Mucosa of descending colon (tissue), 3 donors: ENCODE results near the gene ZNF672. TPM values are rescaled to one million over a fixed set of nuclear protein-coding genes. Genes with fewer than 3 reads are reported as not detected.

Experiments used
- ATAC-seq: fragments of 200-7000 bp; cut with Tn5 transposase; one replicate; pipeline ENCODE4 v1.9.1; 2020; ENCODE audit warnings: mild to moderate bottlenecking, moderate library complexity
- DNase-seq, 3 donors: peaks; one replicate each; pipeline ENCODE4 v3.0.0-alpha.2; 2020
- H3K36me3 ChIP-seq: fragments of 200-600 bp; one replicate; pipeline ENCODE4 v1.8.0; 2021; ENCODE audit warnings: low read depth, mild to moderate bottlenecking
- H3K4me1 ChIP-seq: fragments of 200-600 bp; one replicate; pipeline ENCODE4 v1.8.0; 2021; ENCODE audit warnings: low read depth, mild to moderate bottlenecking
- H3K4me3 ChIP-seq: fragments of 200-600 bp; one replicate; pipeline ENCODE4 v1.8.0; 2021; ENCODE audit warnings: mild to moderate bottlenecking
- H3K9me3 ChIP-seq: fragments of 200-600 bp; one replicate; pipeline ENCODE4 v1.8.0; 2021; ENCODE audit warnings: mild to moderate bottlenecking
- intact Hi-C, 2 donors: fragments of 100-400 bp; cut with DNase I in 1 of 2; cut with micrococcal nuclease in 1 of 2; formaldehyde crosslinking; loops; one replicate each; pipeline versions ENCODE4 v1.11.0 to v1.11.1; 2022; cut with DNase I, micrococcal nuclease
- total RNA-seq, 3 donors: library from RNA; stranded (reverse); fragmentation: NEBNext Ultra II Directional in 2 of 3; extraction: Animal tissue kit (Norgen Biotek cat#: 25700) in 2 of 3; gene quantifications; one replicate each; pipeline versions ENCODE4 v1.2.1 to v1.2.4, GENCODE V29; 2021 to 2023
- TF ChIP-seq, protein P1 (sequence below): fragments of 200-600 bp; IDR thresholded peaks from one replicate; pipeline ENCODE4 v1.8.0; 2022; ENCODE audit warnings: antibody characterized with exemption, mild to moderate bottlenecking
- donor health status: DM: no; HTN: no; CAD: no; lungs with moderate emphysema.
- donor health status: DM: no; HTN: no; CAD: no.
- donor health status: DM: no; HTN: yes; CAD: no.

Gene ZNF672
- total RNA-seq, 3 donors from 2014 or later = 29.6 to 38.8 (median 38.3) TPM

DNA sequence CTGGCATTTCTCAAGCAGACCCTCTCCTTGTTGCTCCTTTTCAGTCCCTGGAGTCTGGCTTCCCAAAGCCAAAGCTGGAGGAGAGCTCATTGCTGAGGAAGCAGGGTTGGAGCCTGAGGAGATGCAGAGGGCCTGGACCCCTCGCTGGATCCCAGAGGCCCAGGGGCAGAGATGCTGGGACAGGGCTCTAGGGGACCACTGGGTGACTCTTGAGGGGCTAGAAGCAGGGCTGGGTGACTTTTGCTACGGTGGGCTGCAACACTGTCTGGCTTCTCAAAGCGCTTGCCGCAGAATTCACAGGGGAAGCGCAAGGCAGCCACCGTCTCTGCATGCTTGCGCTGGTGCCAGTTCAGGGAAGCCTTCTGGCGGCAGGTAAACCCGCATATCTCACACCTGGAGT is 12.1 kb downstream of the ZNF672 start:
- ATAC-seq (no peak), DNase-seq (no peak)
- no peak overlapping the region for H3K4me3 ChIP-seq
- H3K4me1 ChIP-seq = no peaks in the 10 kb centered on the region
- intact Hi-C loops = no loop called here
- TF ChIP-seq, protein P1, sequence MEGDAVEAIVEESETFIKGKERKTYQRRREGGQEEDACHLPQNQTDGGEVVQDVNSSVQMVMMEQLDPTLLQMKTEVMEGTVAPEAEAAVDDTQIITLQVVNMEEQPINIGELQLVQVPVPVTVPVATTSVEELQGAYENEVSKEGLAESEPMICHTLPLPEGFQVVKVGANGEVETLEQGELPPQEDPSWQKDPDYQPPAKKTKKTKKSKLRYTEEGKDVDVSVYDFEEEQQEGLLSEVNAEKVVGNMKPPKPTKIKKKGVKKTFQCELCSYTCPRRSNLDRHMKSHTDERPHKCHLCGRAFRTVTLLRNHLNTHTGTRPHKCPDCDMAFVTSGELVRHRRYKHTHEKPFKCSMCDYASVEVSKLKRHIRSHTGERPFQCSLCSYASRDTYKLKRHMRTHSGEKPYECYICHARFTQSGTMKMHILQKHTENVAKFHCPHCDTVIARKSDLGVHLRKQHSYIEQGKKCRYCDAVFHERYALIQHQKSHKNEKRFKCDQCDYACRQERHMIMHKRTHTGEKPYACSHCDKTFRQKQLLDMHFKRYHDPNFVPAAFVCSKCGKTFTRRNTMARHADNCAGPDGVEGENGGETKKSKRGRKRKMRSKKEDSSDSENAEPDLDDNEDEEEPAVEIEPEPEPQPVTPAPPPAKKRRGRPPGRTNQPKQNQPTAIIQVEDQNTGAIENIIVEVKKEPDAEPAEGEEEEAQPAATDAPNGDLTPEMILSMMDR = no peak
- H3K36me3 ChIP-seq = peaks cover 15% of the 10 kb centered on the region
- no peaks in the 10 kb centered on the region for H3K9me3 ChIP-seq

DNA sequence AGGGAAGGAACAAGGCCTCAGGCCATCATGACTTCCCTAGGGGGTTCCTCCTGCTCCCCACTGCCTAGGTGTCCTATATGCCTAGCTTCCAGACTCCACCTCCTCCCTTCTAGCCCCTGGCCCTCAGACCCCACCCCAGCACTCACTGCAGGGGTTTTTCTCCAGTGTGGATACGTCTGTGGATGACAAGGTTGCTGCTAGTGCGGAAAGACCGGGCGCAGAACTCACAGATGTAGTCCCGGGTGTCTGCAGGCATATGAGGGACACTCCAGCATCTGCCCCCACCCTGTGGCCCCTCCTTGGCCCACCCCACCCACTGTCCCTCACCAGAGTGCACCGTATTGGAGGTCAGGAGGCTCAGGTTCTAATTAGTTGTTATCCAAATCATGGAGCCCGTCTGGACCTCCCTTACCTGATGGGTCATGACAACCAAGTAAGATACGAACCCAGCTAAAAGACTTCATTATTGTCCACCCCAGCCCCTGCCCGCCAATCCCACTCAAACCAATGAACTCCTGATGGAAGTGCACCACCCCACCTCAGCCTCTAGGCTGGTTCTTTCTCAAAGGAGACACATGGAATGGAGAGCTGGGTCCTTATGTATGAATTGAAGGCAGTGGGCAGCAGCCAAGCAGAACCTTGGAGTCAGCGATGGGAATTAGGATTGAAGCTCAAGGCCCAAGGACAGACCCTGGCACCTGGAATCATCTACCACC is 12.7 kb downstream of the ZNF672 start:
- TF ChIP-seq, protein P1 = no peak
- intact Hi-C loops = no loop called here
- H3K9me3 ChIP-seq = no peaks in the 10 kb centered on the region
- DNase-seq = no peak
- H3K36me3 ChIP-seq = peaks cover 15% of the 10 kb centered on the region
- H3K4me3 ChIP-seq = no peak overlapping the region
- H3K4me1 ChIP-seq = no peaks in the 10 kb centered on the region
- no peak for ATAC-seq

DNA sequence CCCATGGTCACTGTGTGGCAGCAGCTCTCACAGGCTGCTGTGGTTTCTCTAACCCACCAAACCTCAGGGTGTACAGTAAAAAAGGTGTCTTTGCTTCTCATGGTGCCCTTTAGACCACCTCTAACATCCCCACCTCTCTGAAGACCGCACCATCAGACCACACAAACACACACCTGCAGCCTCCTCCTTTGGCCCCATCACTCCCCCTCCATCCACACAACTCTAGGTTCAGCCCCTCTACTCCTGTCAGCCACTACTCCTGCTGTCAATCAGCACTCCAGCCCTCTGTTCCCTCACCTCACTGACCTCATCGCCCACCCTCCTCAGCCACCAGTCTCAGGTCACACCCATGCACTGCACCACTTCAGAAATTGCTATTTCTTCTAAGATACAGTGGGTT is 13.4 kb downstream of the ZNF672 start:
- DNase-seq (no peak), ATAC-seq (no peak)
- intact Hi-C loops = no loop called here
- H3K4me1 ChIP-seq = no peaks in the 10 kb centered on the region
- TF ChIP-seq, protein P1 = no peak
- peaks cover 15% of the 10 kb centered on the region for H3K36me3 ChIP-seq
- no peaks in the 10 kb centered on the region for H3K9me3 ChIP-seq
- H3K4me3 ChIP-seq = no peak overlapping the region

DNA sequence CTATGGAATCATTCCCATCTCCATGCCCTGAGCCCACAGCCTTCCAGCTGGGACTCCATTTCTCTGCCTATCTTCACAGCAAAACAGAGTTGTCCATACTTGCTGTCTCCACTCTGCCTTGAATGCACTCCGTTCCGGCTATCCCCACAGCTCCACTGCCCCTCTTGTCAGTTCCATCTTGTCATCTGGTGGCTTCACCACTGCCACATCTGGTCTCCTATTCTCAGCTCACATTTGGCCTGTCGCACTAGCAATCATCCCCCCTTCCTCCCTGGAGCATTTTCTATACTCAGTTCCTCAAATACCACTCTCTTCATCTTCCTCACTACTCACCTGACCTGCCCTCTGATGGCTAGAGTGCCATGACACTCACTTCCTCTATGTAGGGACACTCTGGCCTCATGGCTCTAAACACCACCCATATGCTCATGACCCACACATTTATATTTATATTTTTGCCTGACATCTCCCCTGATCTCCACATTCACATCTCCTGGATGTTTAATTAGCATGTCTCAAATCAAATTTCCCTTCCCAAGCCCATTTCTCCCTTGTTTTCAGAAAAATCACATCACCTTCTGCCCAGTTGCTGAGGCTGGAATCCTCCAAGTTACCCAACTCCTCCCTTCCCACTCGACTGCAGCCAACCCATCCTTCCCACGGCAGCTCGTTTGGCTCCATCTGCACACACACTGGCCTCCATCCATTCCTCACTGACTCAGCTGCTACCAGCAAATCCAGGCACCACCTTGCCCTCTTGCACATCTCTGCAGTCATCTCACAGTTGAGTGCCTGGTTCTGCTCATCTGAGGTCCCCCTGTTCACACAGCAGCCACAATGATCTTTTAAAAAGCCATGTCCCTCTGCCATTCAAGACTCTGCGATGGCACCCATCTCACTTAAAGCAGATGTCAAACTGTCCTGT is 14.7 kb downstream of the ZNF672 start:
- H3K4me1 ChIP-seq = peaks cover 8% of the 10 kb centered on the region
- DNase-seq (no peak), ATAC-seq (no peak)
- H3K36me3 ChIP-seq = peaks cover 15% of the 10 kb centered on the region
- H3K9me3 ChIP-seq = no peaks in the 10 kb centered on the region
- TF ChIP-seq, protein P1 = no peak
- intact Hi-C loops = no loop called here
- H3K4me3 ChIP-seq = no peak overlapping the region

DNA sequence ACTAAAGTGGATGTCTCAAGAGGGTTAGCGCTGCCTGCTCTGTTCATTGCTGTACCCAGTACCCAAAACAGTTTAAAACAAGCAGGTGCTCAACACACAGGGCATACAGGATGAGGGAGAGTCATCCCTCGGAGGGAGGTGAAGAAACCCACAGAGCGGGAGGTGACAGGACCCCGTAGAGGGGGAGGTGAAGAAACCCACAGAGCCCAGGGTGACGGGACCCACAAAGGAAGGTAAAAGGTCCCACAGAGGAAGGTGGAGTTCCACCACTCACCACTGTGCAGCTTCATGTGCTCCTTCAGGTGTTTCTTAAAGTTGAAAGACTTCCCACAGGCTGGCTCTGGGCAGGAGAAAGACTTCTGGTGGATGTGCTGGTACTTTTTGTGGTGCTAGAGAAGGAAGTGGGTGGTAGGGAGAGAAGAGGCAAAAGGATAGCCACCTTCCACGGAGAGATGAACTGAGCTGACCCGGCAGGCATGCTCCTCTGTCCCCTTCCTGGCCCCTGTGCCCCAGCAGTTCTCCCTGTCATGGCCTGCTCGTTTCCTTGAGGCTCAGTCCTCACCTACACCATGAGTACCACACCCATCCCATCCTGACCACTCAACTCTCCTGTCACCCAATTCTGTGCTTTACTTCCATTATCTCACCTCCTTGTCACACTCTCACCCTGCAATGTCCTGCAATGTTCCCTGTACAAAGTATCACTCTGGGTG is 15.8 kb downstream of the ZNF672 start:
- peaks cover 5% of the 10 kb centered on the region for H3K36me3 ChIP-seq
- ATAC-seq = no peak
- H3K4me3 ChIP-seq = no peak overlapping the region
- no peaks in the 10 kb centered on the region for H3K9me3 ChIP-seq
- DNase-seq = no peak
- H3K4me1 ChIP-seq = peaks cover 10% of the 10 kb centered on the region
- TF ChIP-seq, protein P1 = no peak
- intact Hi-C loops = no loop called here
